HG03432 (cell line): Measurements from ENCODE around the gene GNAI2.
A peak's percentile ranks its signal among the peaks of the same experiment; 100 is the strongest.
"Not testable (repeated sequence)": the region's sequence is repeated elsewhere in the genome, so short reads cannot be mapped to it uniquely, and the experiment has no call there.

Experiments used
- ATAC-seq: cut with Tn5 transposase; IDR thresholded peaks from one replicate; pipeline ENCODE4 v1.9.1; 2021; ENCODE audit warnings: mild to moderate bottlenecking, moderate library complexity; ENCODE audit not compliant: unreplicated experiment

GNAI2 gene

GRCh38 chr3:50262778-50263177, 26.8 kb downstream of the GNAI2 start:
- no peak for ATAC-seq

- no peak for ATAC-seq
Observed at GRCh38 chr3:50263478-50264382, 27.7 kb downstream of the GNAI2 start.

- no peak for ATAC-seq
Observed at GRCh38 chr3:50264383-50264963, 28.5 kb downstream of the GNAI2 start.

DNA sequence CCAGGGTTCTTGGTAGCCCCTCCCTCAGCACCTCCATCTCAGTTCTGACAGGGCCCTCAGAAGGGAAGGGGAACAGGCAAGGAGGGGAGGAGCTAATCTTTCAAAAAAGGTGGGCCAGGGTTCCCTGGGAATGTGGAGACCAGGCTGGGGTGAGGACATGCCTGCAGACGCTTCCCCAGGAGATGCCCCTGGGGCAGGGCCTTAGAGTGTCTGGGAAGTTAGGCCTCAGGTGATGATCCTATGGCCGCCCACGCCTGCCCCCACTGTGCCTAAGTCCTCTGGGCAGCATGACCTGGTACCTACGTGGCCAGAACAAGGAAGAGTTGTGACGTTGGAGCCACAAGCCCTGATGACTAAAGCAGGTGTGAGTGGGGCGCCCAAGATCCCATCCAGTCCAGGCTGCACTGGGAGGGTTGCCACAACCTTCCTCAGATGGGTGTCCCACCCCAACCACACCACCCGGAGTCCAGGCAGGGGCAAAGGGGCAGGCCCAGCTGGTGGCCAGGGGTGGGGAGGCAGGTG, 29.0 kb downstream of the GNAI2 start:
- ATAC-seq: no peak

DNA sequence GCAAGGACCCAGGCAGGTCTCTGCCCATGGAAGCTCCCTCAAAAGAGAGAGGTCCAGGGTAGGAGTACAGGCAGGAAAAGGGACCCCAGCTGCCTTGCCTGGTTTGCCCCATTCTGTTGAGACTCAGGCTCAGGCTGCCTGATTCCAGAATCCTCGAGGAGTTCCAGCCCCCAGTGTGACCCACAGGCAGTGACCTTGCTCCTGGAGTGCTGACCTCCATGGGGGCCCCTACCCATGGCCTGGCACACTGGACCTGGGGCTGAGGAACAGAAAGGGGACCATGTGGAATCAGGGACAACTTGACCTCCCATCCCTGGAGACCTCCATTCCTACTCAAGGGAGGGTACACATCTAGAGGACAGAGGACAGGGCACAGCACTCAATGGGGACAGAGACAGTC, 29.6 kb downstream of the GNAI2 start:
- no peak for ATAC-seq

GRCh38 chr3:50266017-50266416, 30.0 kb downstream of the GNAI2 start:
- no peak for ATAC-seq

- ATAC-seq: no peak
Observed at GRCh38 chr3:50266836-50267235, 30.8 kb downstream of the GNAI2 start.

DNA sequence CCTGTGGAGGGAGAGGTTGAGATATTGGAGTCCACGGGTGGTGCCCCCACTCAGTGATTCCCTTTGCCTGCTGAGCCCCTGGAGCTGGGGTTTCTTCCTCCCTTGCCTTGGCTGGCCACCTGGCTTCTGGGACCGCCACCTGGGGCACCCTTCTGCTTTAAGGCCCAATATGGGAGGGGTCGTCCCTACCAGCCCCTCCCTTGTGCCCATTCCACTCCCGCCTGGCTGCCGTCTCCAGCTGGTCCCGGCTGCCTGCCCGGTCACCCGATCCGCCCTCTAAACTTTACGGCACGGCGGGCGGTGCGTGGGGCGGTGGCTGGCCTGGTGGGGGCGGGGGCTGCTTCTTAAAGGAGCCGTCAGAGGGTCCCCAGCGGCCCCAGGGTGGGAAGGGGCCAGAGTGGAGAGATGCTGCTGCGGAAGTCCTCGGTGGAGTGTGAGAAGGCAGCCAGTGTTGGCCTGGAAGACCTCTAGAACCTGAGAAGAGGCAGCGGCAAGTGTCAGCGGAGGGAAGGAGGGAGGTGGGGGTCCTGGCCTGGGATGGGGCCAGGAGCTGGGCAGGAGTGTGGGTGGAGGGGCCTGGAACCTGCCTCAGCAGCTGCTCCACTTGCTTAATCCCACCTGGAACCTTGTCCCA, 31.4 kb downstream of the GNAI2 start:
- ATAC-seq: no peak

DNA sequence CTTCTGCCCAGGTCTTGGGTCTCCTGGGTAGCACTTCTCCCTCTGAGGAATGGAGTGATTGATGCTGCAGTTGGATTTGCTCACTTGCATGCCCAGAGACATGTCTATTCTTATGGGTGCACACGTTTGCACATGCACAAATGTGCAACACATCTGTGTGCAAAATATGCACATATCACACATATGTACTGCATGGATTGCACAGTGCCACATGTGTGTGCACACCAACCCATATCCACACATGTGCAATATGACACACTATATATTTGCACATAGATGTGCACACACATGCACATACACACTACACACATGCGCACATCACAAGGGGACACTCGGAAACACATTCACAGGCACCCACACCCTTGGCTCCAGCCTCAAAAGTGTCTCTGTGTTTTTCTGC, 32.3 kb downstream of the GNAI2 start:
- ATAC-seq: no peak

GRCh38 chr3:50268703-50269451, 32.9 kb downstream of the GNAI2 start, which contains the start of gene SEMA3B:
SEMA3B (plus strand) TSS chr3:50269147; CDS start chr3:50269241, 94 bp downstream.
- ATAC-seq: no peak

GRCh38 chr3:50269460-50269859, 33.5 kb downstream of the GNAI2 start:
- no peak for ATAC-seq

GRCh38 chr3:50269977-50270413, 34.0 kb downstream of the GNAI2 start:
- ATAC-seq: no peak

DNA sequence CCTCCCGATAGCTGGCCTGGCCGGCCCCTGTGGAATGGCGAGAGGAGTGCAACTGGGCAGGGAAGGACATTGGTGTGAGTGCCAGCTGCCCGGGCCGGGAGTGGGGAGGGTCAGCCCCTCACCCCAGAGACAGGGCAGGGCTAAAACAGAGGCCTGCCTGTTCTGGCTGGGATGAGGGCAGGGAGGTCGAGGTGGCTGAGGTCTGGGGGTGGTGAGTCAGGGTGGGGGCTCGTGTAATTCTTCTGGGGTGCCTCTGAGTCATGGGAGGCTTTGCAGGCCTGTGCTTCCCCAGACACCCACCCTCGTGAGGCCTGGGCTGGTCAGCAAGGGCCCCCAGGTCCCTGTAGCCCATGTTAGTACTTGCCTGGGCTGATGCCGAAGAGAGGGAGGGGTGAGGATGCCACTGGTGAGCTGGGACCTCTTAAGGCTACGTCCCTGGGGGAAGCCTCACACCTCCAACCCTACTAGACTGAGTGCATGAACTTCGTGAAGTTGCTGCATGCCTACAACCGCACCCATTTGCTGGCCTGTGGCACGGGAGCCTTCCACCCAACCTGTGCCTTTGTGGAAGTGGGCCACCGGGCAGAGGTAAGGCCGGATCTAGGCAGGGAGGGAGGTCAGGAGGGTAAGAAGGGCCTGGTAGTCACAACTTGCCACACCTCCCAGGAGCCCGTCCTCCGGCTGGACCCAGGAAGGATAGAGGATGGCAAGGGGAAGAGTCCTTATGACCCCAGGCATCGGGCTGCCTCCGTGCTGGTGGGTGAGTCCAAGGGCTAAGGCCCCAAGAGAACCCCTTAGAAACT, 34.6 kb downstream of the GNAI2 start:
- ATAC-seq: no peak

GRCh38 chr3:50271314-50271936, 35.4 kb downstream of the GNAI2 start:
- no peak for ATAC-seq

DNA sequence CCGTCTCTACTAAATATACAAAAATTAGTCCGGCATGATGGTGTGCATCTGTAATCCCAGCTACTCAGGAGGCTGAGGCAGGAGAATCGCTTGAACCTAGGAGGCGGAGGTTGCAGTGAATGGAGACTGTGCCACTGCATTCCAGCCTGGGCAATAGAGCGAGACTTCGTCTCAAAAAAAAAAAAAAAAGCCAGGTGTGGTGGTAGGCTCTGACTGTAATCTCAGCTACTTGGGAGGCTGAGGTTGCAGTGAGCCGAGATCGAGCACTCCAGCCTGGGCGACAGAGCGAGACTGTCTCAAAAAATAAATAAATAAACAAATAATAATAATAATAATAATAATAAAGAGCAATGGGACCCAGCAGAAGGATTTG, 36.5 kb downstream of the GNAI2 start:
- ATAC-seq: not testable (repeated sequence)

- ATAC-seq: peak; percentile 81
Observed at GRCh38 chr3:50272911-50273688, 37.1 kb downstream of the GNAI2 start.

DNA sequence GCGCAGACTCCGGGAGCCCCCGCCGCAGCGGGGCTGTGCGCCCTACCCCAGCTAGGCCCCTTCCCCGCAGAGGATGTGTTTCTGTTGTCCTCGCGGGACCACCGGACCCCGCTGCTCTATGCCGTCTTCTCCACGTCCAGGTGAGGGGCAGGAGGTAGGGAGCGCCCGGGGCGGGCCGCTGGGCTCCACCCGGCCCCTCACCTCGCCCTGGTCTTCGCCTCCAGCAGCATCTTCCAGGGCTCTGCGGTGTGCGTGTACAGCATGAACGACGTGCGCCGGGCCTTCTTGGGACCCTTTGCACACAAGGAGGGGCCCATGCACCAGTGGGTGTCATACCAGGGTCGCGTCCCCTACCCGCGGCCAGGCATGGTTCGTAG, 37.7 kb downstream of the GNAI2 start:
- ATAC-seq: no peak

DNA sequence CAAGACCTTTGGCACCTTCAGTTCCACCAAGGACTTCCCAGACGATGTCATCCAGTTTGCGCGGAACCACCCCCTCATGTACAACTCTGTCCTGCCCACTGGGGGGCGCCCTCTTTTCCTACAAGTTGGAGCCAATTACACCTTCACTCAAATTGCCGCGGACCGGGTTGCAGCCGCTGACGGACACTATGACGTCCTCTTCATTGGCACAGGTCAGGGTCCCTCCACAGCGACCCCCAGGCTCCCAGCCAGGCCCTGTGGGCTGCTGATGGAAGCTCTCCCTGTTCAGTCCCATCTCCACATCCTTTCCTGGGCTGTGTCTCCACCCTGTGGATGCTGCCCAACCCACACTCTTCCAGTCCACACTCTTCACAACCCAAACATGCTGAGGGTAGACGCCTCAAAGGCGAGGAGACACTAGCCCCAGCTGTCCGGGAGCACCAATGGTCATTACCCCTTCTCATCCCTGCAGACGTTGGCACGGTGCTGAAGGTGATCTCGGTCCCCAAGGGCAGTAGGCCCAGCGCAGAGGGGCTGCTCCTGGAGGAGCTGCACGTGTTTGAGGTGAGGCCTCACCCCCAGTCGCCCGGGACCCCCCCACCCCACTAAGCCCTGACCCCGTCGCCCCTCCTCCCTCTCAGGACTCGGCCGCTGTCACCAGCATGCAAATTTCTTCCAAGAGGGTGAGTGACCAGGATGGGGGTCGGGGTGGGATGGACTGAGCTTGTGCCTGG, 38.5 kb downstream of the GNAI2 start:
- no peak for ATAC-seq
